NCI-H774 (cell line): ENCODE data around the gene NCAPD3.
"Not testable (repeated sequence)": the region's sequence is repeated elsewhere in the genome, so short reads cannot be mapped to it uniquely, and the experiment has no call there.

Experiments
- DNase-seq: peaks from one replicate; lab custom pipeline; 2025; lab: John Stamatoyannopoulos, UW

NCAPD3 gene

GRCh38 chr11:134226806-134227325 lies 3.1 kb upstream of the NCAPD3 start:
- no peak for DNase-seq

GRCh38 chr11:134224710-134225664 lies 1.2 kb upstream of the NCAPD3 start:
- peak; percentile 18 for DNase-seq

GRCh38 chr11:134223121-134223520 lies 646 bp downstream of the NCAPD3 start:
- no peak for DNase-seq

GRCh38 chr11:134216816-134217215 lies 7.0 kb downstream of the NCAPD3 start:
- DNase-seq = no peak

GRCh38 chr11:134215836-134216235 lies 7.9 kb downstream of the NCAPD3 start:
- no peak for DNase-seq

- DNase-seq = no peak
Observed at GRCh38 chr11:134207538-134208239, 16.1 kb downstream of the NCAPD3 start.

- no peak for DNase-seq
Observed at GRCh38 chr11:134206185-134206584, 17.6 kb downstream of the NCAPD3 start.

GRCh38 chr11:134205729-134206128 lies 18.0 kb downstream of the NCAPD3 start:
- no peak for DNase-seq

GRCh38 chr11:134202661-134203060 lies 21.1 kb downstream of the NCAPD3 start:
- DNase-seq = no peak

- no peak for DNase-seq
Observed at GRCh38 chr11:134200688-134201087, 23.1 kb downstream of the NCAPD3 start.

GRCh38 chr11:134199531-134199930 lies 24.2 kb downstream of the NCAPD3 start:
- DNase-seq = no peak

GRCh38 chr11:134196756-134197155 lies 27.0 kb downstream of the NCAPD3 start:
- DNase-seq = no peak

GRCh38 chr11:134188092-134188491 lies 35.7 kb downstream of the NCAPD3 start:
- DNase-seq = not testable (repeated sequence)

- no peak for DNase-seq
Observed at GRCh38 chr11:134181707-134182106, 42.1 kb downstream of the NCAPD3 start.

GRCh38 chr11:134178032-134178674 lies 45.6 kb downstream of the NCAPD3 start:
- DNase-seq = no peak

GRCh38 chr11:134176284-134176683 lies 47.5 kb downstream of the NCAPD3 start:
- no peak for DNase-seq

- no peak for DNase-seq
Observed at GRCh38 chr11:134173296-134173695, 50.5 kb downstream of the NCAPD3 start.

- no peak for DNase-seq
Observed at GRCh38 chr11:134171951-134172350, 51.8 kb downstream of the NCAPD3 start.

- no peak for DNase-seq
Observed at GRCh38 chr11:134170919-134171281, 52.9 kb downstream of the NCAPD3 start.

GRCh38 chr11:134170177-134170918 lies 53.4 kb downstream of the NCAPD3 start:
- DNase-seq = no peak

- no peak for DNase-seq
Observed at GRCh38 chr11:134164490-134165370, 59.0 kb downstream of the NCAPD3 start.
